HepG2 (cell line): Measurements from ENCODE around the gene ZNF615. TPM values are rescaled to one million over a fixed set of nuclear protein-coding genes. Genes with fewer than 3 reads are reported as not detected.
A peak's percentile ranks its signal among the peaks of the same experiment; 100 is the strongest.

ENCODE experiments used
- ARNT2 ChIP-seq: sonication (generic); formaldehyde crosslinking; IDR thresholded peaks from 2 replicates; pipeline ENCODE4 v1.8.0; 2022; ENCODE audit warnings: mild to moderate bottlenecking, low read depth, missing genetic modification reagents, moderate library complexity
- ARNTL ChIP-seq: sonication (generic); formaldehyde crosslinking; IDR thresholded peaks from 2 replicates; pipeline ENCODE4 v1.4.0; 2020; ENCODE audit warnings: mild to moderate bottlenecking, missing genetic modification reagents
- BRCA1 ChIP-seq: sonication (generic); formaldehyde crosslinking; IDR thresholded peaks from 2 replicates; pipeline ENCODE4 v1.4.0; 2020; ENCODE audit warnings: missing genetic modification reagents
- CREM ChIP-seq, 2 experiments: sonication (generic) in 1 of 2; formaldehyde crosslinking in 1 of 2; IDR thresholded peaks; 2 replicates each; pipeline versions ENCODE4 v1.4.0 to v1.6.1; 2016 to 2020; ENCODE audit warnings: antibody characterized with exemption in 1 of 2, mild to moderate bottlenecking in 1 of 2, missing genetic modification reagents in 1 of 2
- EP300 ChIP-seq, 3 experiments: sonication (generic) in 1 of 3; formaldehyde crosslinking in 1 of 3; IDR thresholded peaks; 2 replicates each; pipeline versions ENCODE4 v1.5.1 to v1.6.1; 2011 to 2020; ENCODE audit warnings: low read depth in 2 of 3, low read length in 2 of 3, borderline replicate concordance in 1 of 3, improper control_type of control experiment in 1 of 3, mild to moderate bottlenecking in 1 of 3, missing genetic modification reagents in 1 of 3, moderate library complexity in 1 of 3
- GZF1 ChIP-seq: sonication (generic); formaldehyde crosslinking; IDR thresholded peaks from 2 replicates; pipeline ENCODE4 v1.5.1; 2020; ENCODE audit warnings: mild to moderate bottlenecking, missing genetic modification reagents
- HNRNPL ChIP-seq: fragments of 200-400 bp; formaldehyde crosslinking; IDR thresholded peaks from 2 replicates; pipeline ENCODE4 v1.6.1; 2017; ENCODE audit warnings: mild to moderate bottlenecking, low read depth, low read length
- MAF1 ChIP-seq: sonication (generic); formaldehyde crosslinking; IDR thresholded peaks from 2 replicates; pipeline ENCODE4 v1.5.0; 2020; ENCODE audit warnings: missing genetic modification reagents, borderline replicate concordance
- MIER2 ChIP-seq: IDR thresholded peaks from 2 replicates; pipeline ENCODE4 v1.6.1; 2016; ENCODE audit warnings: missing biosample characterization, missing genetic modification reagents
- PCBP1 ChIP-seq: fragments of 200-400 bp; formaldehyde crosslinking; IDR thresholded peaks from 2 replicates; pipeline ENCODE4 v1.6.1; 2017; ENCODE audit warnings: mild to moderate bottlenecking, low read depth, low read length, borderline replicate concordance
- PLRG1 ChIP-seq: fragments of 450-650 bp; conservative IDR thresholded peaks from 2 replicates; pipeline ENCODE4 v1.6.1; 2016
- PRPF4 ChIP-seq: fragments of 200-400 bp; formaldehyde crosslinking; IDR thresholded peaks from 2 replicates; pipeline ENCODE4 v1.6.1; 2016; ENCODE audit warnings: low read length, low read depth; ENCODE audit not compliant: poor library complexity, severe bottlenecking
- RBM22 ChIP-seq: fragments of 200-400 bp; formaldehyde crosslinking; optimal IDR thresholded peaks from 2 replicates; pipeline ENCODE3; 2017; ENCODE audit warnings: mild to moderate bottlenecking, low read length, moderate library complexity
- SATB2 ChIP-seq: sonication (generic); formaldehyde crosslinking; IDR thresholded peaks from 2 replicates; pipeline ENCODE4 v1.5.0; 2020; ENCODE audit warnings: missing genetic modification reagents
- SMAD1 ChIP-seq: sonication (generic); formaldehyde crosslinking; IDR thresholded peaks from 2 replicates; pipeline ENCODE4 v1.4.0; 2020; ENCODE audit warnings: missing genetic modification reagents, low read depth, mild to moderate bottlenecking, borderline replicate concordance
- YY1 ChIP-seq: IDR thresholded peaks from 2 replicates; pipeline ENCODE4 v1.6.1; 2011; ENCODE audit warnings: low read length, low read depth, moderate library complexity, mild to moderate bottlenecking; ENCODE audit not compliant: insufficient read depth, insufficient replicate concordance
- ZKSCAN5 ChIP-seq: sonication (generic); formaldehyde crosslinking; IDR thresholded peaks from 2 replicates; pipeline ENCODE4 v1.5.1; 2020; ENCODE audit warnings: mild to moderate bottlenecking, missing genetic modification reagents
- ZKSCAN8 ChIP-seq: IDR thresholded peaks from 2 replicates; pipeline ENCODE4 v1.6.1; 2016; ENCODE audit warnings: borderline replicate concordance, missing genetic modification reagents, missing compliant biosample characterization
- ZNF234 ChIP-seq: sonication (generic); formaldehyde crosslinking; conservative IDR thresholded peaks from 2 replicates; pipeline ENCODE4 v1.5.1; 2020; ENCODE audit warnings: mild to moderate bottlenecking, missing genetic modification reagents
- ZNF326 ChIP-seq: sonication (generic); formaldehyde crosslinking; IDR thresholded peaks from 2 replicates; pipeline ENCODE4 v1.4.0; 2020; ENCODE audit warnings: missing genetic modification reagents, borderline replicate concordance
- ZNF34 ChIP-seq: sonication (generic); formaldehyde crosslinking; IDR thresholded peaks from 2 replicates; pipeline ENCODE4 v1.4.0; 2020; ENCODE audit warnings: mild to moderate bottlenecking, missing genetic modification reagents, borderline replicate concordance
- ZNF431 ChIP-seq: sonication (generic); formaldehyde crosslinking; IDR thresholded peaks from 2 replicates; pipeline ENCODE4 v1.9.0; 2022; ENCODE audit warnings: missing genetic modification reagents, low read depth, mild to moderate bottlenecking, borderline replicate concordance
- ZNF446 ChIP-seq: sonication (generic); formaldehyde crosslinking; IDR thresholded peaks from 2 replicates; pipeline ENCODE4 v1.5.0; 2020; ENCODE audit warnings: mild to moderate bottlenecking, missing genetic modification reagents
- ZNF496 ChIP-seq: sonication (generic); formaldehyde crosslinking; IDR thresholded peaks from 2 replicates; pipeline ENCODE4 v1.8.1; 2023; ENCODE audit warnings: mild to moderate bottlenecking, moderate library complexity, missing genetic modification reagents; ENCODE audit not compliant: insufficient replicate concordance
- ZNF546 ChIP-seq: sonication (generic); formaldehyde crosslinking; conservative IDR thresholded peaks from 2 replicates; pipeline ENCODE4 v1.8.1; 2023; ENCODE audit warnings: mild to moderate bottlenecking, missing genetic modification reagents
- ZNF660 ChIP-seq: sonication (generic); formaldehyde crosslinking; IDR thresholded peaks from 2 replicates; pipeline ENCODE4 v1.5.1; 2020; ENCODE audit warnings: mild to moderate bottlenecking, low read depth, missing genetic modification reagents, borderline replicate concordance
- ZNF790 ChIP-seq: sonication (generic); formaldehyde crosslinking; IDR thresholded peaks from 2 replicates; pipeline ENCODE4 v1.8.0; 2022; ENCODE audit warnings: missing genetic modification reagents, mild to moderate bottlenecking, borderline replicate concordance
- polyA plus RNA-seq, 8 experiments: library from polyadenylated mRNA; depleted of rRNA in 3 of 8; stranded (reverse) in 7 of 8; unstranded in 1 of 8; fragments of >200 nt; fragmentation: Illumina TruSeq in 4 of 8; extraction: Trizol in 4 of 8; gene quantifications; 2 replicates each; pipeline versions ENCODE4 v1.2.1 to v1.2.3, GENCODE V29; 2011 to 2016; ENCODE audit warnings: low read depth in 4 of 8, missing spikeins in 1 of 8, mixed read lengths in 1 of 8; ENCODE audit not compliant: insufficient read depth in 1 of 8
- total RNA-seq, 5 experiments: library from RNA; depleted of rRNA; stranded (reverse); fragments of >200 nt; fragmentation: Illumina TruSeq; extraction: Trizol; gene quantifications; 2 replicates each; pipeline ENCODE4 v1.2.3, GENCODE V29; 2016; ENCODE audit warnings: low read depth in 1 of 5
- TF ChIP-seq, protein P1 (sequence below): IDR thresholded peaks from 2 replicates; pipeline ENCODE4 v1.6.1; 2012; ENCODE audit warnings: inconsistent platforms
- TF ChIP-seq, protein P2 (sequence below): IDR thresholded peaks from 2 replicates; pipeline ENCODE4 v1.6.1; 2018; ENCODE audit warnings: missing genetic modification reagents

Gene ZNF615
- total and polyA plus RNA-seq, 2 of the 13 experiments (the other 11 are each of a cell fraction or from before 2014, with no cell fraction given), result 5.2 to 7.8 TPM

DNA sequence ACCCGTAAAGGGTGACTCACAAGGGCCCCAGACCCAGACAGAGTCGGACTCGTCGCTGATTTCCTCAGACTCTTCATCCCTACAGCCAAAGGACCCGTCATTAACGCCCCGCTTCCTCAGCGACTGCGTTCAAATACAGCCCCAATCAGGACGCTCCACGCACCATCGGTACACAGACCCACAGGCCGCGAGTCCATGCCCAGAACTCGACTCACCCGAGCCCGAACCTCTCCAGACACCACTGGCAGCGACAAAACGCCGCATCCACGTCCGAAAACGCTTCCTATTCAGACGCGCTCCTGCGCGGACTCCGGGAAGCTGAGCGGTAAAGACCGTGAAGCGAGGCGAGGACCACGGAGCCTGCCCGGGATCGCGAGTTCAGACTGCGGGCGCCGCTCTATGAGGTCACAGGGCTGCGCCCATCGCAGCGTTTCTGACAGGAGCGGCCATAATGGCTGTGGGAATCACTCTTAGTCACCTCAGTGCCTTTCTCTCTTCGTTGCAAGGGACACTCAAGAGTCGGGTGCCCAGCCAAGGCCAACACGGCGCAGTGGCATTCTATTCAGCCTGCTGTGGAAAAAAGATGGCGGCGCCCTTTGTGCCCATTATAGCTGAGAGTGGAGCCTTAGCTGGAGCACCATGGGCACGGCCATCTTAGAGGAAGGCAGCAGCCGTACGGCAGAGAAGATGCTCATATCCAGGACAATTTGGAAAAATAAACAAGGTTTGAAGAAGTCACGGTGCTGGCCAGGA lies 20.2 kb upstream of the ZNF615 start, which contains the start of gene ZNF614 (continued):
- TF ChIP-seq SMAD1 (CRISPR knock-in tag), result 0 out of 2 replicates have a peak, but pooled peaks have one; percentile 87
- no peak for TF ChIP-seq ZNF496
- TF ChIP-seq RBM22, result no peak
- TF ChIP-seq, protein P1, sequence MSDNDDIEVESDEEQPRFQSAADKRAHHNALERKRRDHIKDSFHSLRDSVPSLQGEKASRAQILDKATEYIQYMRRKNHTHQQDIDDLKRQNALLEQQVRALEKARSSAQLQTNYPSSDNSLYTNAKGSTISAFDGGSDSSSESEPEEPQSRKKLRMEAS, result peak; percentile 70
- TF ChIP-seq, protein P2, sequence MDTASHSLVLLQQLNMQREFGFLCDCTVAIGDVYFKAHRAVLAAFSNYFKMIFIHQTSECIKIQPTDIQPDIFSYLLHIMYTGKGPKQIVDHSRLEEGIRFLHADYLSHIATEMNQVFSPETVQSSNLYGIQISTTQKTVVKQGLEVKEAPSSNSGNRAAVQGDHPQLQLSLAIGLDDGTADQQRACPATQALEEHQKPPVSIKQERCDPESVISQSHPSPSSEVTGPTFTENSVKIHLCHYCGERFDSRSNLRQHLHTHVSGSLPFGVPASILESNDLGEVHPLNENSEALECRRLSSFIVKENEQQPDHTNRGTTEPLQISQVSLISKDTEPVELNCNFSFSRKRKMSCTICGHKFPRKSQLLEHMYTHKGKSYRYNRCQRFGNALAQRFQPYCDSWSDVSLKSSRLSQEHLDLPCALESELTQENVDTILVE (CRISPR knock-in tag), result peak; percentile 78
- no peak for TF ChIP-seq ZKSCAN5 (CRISPR knock-in tag)
- 0 out of 2 replicates have a peak, but pooled peaks have one; percentile 24 for TF ChIP-seq GZF1 (CRISPR knock-in tag)
- TF ChIP-seq ZNF326 (CRISPR knock-in tag), result no peak
- TF ChIP-seq ZNF446 (CRISPR knock-in tag), result no peak
- no peak; the same call in 1 of the 2 replicates for TF ChIP-seq ZNF431 (CRISPR knock-in tag)
- TF ChIP-seq PLRG1, result no peak
- TF ChIP-seq PRPF4, result no peak
- no peak; the same call in 1 of the 2 replicates for TF ChIP-seq ARNT2 (CRISPR knock-in tag)
- peak; percentile 74; the same call in 1 of the 2 replicates for TF ChIP-seq HNRNPL
- TF ChIP-seq ZKSCAN8 (CRISPR knock-in tag), result no peak; the same call in 1 of the 2 replicates
- TF ChIP-seq BRCA1 (CRISPR knock-in tag), result no peak
- peak; percentile 98 for TF ChIP-seq YY1
- peak; percentile 75; the same call in 1 of the 2 replicates for TF ChIP-seq ZNF34
- TF ChIP-seq PCBP1, result peak; percentile 55; the same call in 1 of the 2 replicates
- TF ChIP-seq MAF1 (CRISPR knock-in tag), result 0 out of 2 replicates have a peak, but pooled peaks have one; percentile 30
- TF ChIP-seq ARNTL, result peak; percentile 63; the same call in 1 of the 2 replicates
- TF ChIP-seq MIER2 (CRISPR knock-in tag), result no peak
- TF ChIP-seq ZNF546 (CRISPR knock-in tag), result 0 out of 2 replicates have a peak, but pooled peaks have one; percentile 65
- TF ChIP-seq EP300 (IDR thresholded peaks at IDR 0.05; ENCODE audit: low read depth in 2 of 2, low read length in 2 of 2), result peak in 1 of 2 experiments; percentile 48; a peak in 1 of 4 replicates
- TF ChIP-seq EP300 (CRISPR knock-in tag; IDR thresholded peaks at IDR 0.05; ENCODE audit: borderline replicate concordance), result peak; percentile 12; the same call in 1 of the 2 replicates
- no peak for TF ChIP-seq ZNF234 (CRISPR knock-in tag)
- no peak for TF ChIP-seq SATB2
- TF ChIP-seq CREM (IDR thresholded peaks at IDR 0.05), result peak; percentile 100
- peak; percentile 91 for TF ChIP-seq CREM (CRISPR knock-in tag; IDR thresholded peaks at IDR 0.05)
- TF ChIP-seq ZNF660 (CRISPR knock-in tag), result no peak
- TF ChIP-seq ZNF790, result peak; percentile 55; the same call in 1 of the 2 replicates
